Caki2 (cell line): Measurements from ENCODE around the gene RNF31. TPM values are rescaled to one million over a fixed set of nuclear protein-coding genes. Genes with fewer than 3 reads are reported as not detected.

ENCODE experiments used
- DNase-seq: peaks from one replicate; pipeline ENCODE4 v3.0.0-alpha.2; 2015; ENCODE audit warnings: low read depth
- in situ Hi-C: cut with HindIII; loops from 2 replicates; pipeline ENCODE4 v1.10.0; 2016; ENCODE audit warnings: low sequenced_read_pairs, low pct_unique_long_range_greater_than_20kb, mixed read lengths
- total RNA-seq: library from RNA; depleted of rRNA; stranded (reverse); fragments of >200 nt; shearing (Covaris generic); gene quantifications from 2 replicates; pipeline ENCODE4 v1.2.3, GENCODE V29; 2014; ENCODE audit warnings: low replicate concordance

The RNF31 gene
- total RNA-seq, 1 experiment from 2014 or later: 48.9 TPM

- in situ Hi-C loops: no loop called here
- no peak for DNase-seq
Measured at GRCh38 chr14:24135584-24135833, 11.8 kb upstream of the RNF31 start.

DNA sequence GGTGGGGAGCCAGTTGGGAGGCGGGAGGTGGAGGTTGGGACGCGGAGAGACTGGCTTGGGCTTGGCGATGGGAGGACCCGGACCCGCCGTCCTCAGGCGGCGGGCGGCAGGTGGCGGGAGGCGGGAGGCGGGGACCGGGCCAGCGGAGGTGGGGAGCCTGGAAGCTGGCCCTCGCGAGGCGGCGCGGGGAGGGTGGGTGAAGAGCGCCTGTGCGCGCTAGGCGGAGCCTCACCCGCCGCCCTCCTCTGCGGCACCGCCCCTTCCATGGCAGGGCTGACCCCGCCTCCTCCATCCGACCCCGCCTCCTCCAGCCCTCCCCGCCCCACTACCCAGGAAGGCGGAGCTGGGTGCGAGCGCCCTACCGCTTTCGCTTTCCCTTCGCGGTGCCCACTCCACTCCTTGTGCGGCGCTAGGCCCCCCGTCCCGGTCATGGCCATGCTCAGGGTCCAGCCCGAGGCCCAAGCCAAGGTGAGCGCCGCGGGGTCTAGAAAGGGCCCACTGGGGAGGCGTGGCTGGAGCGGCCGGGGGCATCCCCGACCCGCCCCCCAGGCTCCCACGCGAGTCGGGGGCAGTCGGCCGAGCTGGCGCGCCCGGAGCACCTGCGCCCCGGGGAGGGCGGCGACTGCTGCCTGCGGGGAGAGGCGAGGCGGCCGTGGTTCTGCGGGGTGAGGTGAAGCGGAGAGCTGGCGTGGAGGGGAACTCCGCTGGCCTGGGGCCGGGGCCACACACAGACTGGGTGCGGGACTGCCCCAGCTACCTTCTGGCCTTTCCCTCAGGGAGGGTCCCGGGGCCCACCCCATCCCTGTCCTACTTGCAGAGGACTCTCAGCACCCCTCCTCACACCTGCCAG, 11.2 kb upstream of the RNF31 start, which contains the start of gene PSME1:
PSME1 (plus strand) TSS at position 361 of the 850 bp plus-strand sequence; CDS start at position 430, 69 bp downstream.
- in situ Hi-C loops: no loop called here
- DNase-seq: peak; percentile 80

DNA sequence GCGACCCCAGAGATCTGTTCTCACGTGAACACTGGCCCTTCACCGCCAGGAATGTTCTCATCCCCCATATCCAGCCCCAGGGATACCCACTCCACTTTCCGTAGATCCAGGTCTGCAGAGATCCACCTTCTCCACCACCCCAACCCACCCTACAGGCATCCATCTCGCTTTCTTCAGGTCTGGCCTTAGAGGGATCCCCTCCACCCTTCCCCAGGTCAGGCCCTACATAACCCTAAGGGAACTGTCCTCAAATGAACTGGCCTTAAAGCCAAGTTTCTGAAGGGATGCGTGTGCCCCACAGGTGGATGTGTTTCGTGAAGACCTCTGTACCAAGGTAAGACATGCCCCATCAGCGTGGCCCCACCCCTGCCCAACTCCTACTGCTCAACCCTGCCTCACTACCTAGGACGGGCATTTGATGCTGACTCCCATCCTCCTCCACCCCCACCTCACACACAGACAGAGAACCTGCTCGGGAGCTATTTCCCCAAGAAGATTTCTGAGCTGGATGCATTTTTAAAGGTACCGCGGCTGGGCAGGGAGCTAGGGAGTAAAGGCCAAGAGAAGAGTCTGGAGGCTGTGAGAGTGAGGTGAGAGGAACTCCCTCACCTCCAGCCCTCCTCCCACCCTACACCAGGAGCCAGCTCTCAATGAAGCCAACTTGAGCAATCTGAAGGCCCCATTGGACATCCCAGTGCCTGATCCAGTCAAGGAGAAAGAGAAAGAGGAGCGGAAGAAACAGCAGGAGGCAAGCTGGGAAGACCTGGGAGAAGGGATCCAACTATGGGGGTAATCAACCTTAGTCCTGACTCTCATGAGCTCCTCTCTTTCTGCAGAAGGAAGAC, 10.4 kb upstream of the RNF31 start:
- DNase-seq: no peak
- in situ Hi-C loops: no loop called here

DNA sequence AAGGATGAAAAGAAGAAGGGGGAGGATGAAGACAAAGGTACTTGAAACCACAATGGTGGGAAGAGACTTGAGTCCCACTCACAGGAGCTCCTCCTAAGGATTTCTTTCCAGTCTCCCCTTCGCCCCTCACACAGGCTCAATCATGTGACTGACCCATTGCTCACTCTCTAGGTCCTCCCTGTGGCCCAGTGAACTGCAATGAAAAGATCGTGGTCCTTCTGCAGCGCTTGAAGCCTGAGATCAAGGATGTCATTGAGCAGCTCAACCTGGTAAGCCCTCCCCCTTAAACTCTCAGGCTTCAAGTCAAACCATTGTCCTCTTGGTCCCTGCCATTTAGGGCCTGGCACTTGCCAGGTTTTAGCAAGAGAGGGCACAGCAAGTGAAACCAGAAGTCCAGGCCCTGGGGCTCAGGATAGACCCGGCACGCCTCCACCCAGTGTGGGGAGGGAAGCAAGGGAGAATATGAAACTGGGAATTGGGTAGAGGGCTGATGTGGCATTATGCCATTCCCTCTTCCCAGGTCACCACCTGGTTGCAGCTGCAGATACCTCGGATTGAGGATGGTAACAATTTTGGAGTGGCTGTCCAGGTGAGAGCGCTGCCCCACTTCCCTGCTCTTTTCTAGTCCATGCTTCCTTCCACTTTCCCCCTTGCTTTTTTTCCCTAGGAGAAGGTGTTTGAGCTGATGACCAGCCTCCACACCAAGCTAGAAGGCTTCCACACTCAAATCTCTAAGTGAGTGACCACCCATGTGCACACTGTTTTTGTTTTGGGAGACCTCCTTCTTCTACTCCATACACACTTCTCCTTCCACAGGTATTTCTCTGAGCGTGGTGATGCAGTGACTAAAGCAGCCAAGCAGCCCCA, 9.5 kb upstream of the RNF31 start:
- DNase-seq: no peak
- in situ Hi-C loops: no loop called here

- in situ Hi-C loops: no loop called here
- DNase-seq: no peak
Measured at GRCh38 chr14:24138396-24139271, 8.7 kb upstream of the RNF31 start.

GRCh38 chr14:24139272-24139934, 7.9 kb upstream of the RNF31 start:
- in situ Hi-C loops: no loop called here
- DNase-seq: no peak

GRCh38 chr14:24141097-24141880, 6.0 kb upstream of the RNF31 start, which contains the start of gene EMC9:
EMC9 (minus strand) TSS chr14:24141591; CDS start chr14:24141304, 287 bp downstream.
- in situ Hi-C loops: no loop called here
- DNase-seq: peak; percentile 97

GRCh38 chr14:24143511-24143910, 3.8 kb upstream of the RNF31 start:
- in situ Hi-C loops: no loop called here
- DNase-seq: no peak

- DNase-seq: no peak
- in situ Hi-C loops: no loop called here
Measured at GRCh38 chr14:24144451-24144850, 2.8 kb upstream of the RNF31 start.

DNA sequence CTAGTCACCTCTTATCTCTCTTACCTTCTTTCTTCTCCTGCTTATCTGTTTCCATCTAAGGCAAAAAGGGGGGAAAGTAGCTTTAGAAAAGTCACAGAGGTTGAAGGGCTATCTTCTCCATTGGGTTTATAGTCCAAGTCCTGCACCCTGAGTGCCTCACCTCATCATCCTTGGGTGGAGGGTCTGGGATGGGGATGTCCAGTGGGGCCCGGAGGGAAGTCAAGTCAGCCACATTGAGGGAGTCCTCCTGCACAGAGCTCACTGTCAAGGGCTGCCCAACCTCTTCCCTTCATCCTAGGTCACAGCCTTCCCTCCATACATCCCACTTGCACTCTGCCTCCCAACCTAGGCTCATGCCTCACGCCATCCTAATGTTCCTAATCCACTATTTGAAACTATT, 2.1 kb upstream of the RNF31 start:
- DNase-seq: no peak
- in situ Hi-C loops: no loop called here

DNA sequence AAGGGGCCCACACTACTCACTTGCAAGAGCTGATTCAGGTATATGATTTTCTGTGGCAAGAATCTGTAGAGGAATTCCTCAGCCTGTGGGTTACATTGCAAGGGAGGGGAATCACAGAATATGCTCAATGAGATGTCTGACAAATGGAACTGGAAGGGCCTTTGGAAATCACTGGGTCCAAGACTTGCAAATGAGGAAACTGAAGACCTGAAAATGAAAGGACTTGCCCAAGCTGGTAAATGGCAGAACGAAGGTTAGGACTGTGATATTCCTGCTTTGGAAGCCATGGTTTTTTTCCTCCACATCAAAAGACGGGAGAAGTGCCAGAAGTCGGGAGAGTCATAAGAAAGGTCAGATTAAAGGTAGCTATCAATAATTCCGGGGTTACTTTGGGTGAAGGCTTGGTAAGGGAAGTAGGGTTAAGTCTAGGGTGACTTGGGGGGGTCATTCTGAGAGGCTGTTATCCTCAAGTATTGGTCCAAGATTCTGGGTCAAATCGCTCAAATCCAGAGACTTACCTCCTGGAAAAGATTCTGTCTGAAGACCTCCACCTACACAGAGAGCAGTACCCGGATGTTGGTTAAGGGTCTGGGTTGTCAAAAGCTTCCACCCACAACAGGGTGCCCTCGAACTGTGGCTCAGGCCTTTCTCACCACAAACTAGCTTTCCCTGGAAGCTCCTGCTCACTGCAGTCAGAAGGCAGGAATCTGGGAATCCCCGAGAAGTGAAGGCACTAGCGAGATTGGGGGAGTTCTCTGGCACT, 1.4 kb upstream of the RNF31 start:
- DNase-seq: peak; percentile 60
- in situ Hi-C loops: no loop called here

DNA sequence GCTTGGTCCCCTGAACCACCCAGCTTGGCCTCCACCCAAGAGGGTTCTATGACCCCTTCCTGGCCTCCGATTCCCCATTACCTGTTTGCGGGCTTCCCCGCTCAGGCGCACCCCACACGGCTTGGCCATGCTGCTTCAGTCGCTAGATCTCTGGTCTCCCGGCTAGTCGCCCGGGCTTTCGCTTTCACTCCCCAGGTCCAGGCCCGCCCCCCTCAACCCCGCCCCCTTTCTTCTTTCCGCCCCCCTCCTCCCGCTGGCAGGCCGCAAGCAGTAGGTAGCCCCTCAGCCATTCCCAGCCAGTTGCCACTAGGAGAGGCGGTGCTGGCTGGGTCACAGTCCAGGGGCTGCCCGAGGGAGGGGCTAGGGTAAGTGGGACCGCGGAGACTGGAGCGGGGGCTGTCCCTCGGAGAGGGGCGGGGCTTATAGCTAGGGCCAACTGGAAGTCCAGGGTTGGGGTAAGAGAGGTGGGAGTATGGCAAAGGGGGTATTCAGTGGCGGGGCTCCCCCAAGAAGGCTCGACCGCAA, 783 bp upstream of the RNF31 start, which contains the start of gene PSME2:
PSME2 (minus strand) TSS at position 158 of the 525 bp plus-strand sequence; CDS start at position 129, 29 bp downstream.
- peak; percentile 95 for DNase-seq
- in situ Hi-C loops: no loop called here

DNA sequence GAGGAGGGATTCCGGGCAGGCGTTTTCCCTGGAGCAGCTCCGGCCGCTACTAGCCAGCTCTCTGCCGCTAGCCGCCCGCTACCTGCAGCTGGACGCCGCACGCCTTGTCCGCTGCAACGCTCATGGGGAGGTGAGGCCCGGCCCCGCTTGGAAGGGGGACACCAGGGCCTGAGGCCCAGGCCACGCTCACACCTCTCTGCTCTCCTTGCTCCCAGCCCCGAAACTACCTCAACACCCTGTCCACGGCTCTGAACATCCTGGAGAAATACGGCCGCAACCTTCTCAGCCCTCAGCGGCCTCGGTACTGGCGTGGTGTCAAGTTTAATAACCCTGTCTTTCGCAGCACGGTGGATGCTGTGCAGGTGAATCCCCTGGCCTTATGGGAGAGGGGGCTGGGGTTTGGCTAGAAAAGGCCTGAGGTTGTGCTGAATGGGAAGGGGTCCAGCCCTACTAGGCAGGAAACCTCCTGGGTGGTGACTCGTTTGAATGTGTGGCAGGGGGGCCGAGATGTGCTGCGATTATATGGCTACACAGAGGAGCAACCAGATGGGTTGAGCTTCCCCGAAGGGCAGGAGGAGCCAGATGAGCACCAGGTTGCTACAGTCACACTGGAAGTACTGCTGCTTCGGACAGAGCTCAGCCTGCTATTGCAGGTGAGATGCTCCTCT, 597 bp downstream of the RNF31 start:
- in situ Hi-C loops: no loop called here
- no peak for DNase-seq

- no peak for DNase-seq
- in situ Hi-C loops: no loop called here
Measured at GRCh38 chr14:24149302-24149969, 2.1 kb downstream of the RNF31 start.
